ENCODE data around the gene CTNNA3. TPM values are rescaled to one million over a fixed set of nuclear protein-coding genes. Genes with fewer than 3 reads are reported as not detected.

CTNNA3 gene
- total and polyA plus RNA-seq, 2 donors (not counting 3 experiments of a cell fraction or from before 2014, with no cell fraction given), result not detected

- no peak for TF ChIP-seq GATA2 (IDR thresholded peaks at IDR 0.05; ENCODE audit: insufficient read depth, insufficient read length, low read depth, low read length)
- no peak for TF ChIP-seq EZH2 (IDR thresholded peaks at IDR 0.05; ENCODE audit: borderline replicate concordance, low read depth, low read length, severe bottlenecking)
- no peak for TF ChIP-seq FOS (IDR thresholded peaks at IDR 0.05; ENCODE audit: borderline replicate concordance, insufficient read depth, low read length)
- no peak for TF ChIP-seq POLR2AphosphoS5 (IDR thresholded peaks at IDR 0.05; ENCODE audit: insufficient read depth, low read depth, low read length)
- TF ChIP-seq JUN (IDR thresholded peaks at IDR 0.05; ENCODE audit: borderline replicate concordance, insufficient read depth, insufficient read length, low read depth), result no peak
- TF ChIP-seq POLR2A (IDR thresholded peaks at IDR 0.05; ENCODE audit: low read depth, low read length), result no peak
- TF ChIP-seq MAX (IDR thresholded peaks at IDR 0.05; ENCODE audit: insufficient read depth, insufficient read length), result no peak
- TF ChIP-seq MYC (IDR thresholded peaks at IDR 0.05; ENCODE audit: low read depth, low read length), result no peak
- TF ChIP-seq, protein P1, sequence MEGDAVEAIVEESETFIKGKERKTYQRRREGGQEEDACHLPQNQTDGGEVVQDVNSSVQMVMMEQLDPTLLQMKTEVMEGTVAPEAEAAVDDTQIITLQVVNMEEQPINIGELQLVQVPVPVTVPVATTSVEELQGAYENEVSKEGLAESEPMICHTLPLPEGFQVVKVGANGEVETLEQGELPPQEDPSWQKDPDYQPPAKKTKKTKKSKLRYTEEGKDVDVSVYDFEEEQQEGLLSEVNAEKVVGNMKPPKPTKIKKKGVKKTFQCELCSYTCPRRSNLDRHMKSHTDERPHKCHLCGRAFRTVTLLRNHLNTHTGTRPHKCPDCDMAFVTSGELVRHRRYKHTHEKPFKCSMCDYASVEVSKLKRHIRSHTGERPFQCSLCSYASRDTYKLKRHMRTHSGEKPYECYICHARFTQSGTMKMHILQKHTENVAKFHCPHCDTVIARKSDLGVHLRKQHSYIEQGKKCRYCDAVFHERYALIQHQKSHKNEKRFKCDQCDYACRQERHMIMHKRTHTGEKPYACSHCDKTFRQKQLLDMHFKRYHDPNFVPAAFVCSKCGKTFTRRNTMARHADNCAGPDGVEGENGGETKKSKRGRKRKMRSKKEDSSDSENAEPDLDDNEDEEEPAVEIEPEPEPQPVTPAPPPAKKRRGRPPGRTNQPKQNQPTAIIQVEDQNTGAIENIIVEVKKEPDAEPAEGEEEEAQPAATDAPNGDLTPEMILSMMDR (IDR thresholded peaks at IDR 0.05; ENCODE audit: extremely low read depth in 1 of 2, insufficient read depth in 1 of 2, low read depth in 1 of 2, low read length in 2 of 2), result no peak
- Histone ChIP-seq H3K36me3 (ENCODE audit: control insufficient read depth in 2 of 2, extremely low read depth in 1 of 2, insufficient read depth in 2 of 2, low read length in 2 of 2) (no peaks in the 10 kb centered on the region), H3K9ac (replicated peaks; ENCODE audit: extremely low read depth, insufficient read depth, low read length) (no peak overlapping the region), H4K20me1 (replicated peaks; ENCODE audit: control insufficient read depth, extremely low read depth, insufficient read depth, low read length) (no peaks in the 10 kb centered on the region), H3K4me3 (replicated peaks in 1 of 3; ENCODE audit: insufficient read depth in 1 of 3, low read depth in 1 of 3, low read length in 3 of 3) (no peak overlapping the region), H3K27me3 (ENCODE audit: control insufficient read depth in 2 of 2, insufficient read depth in 2 of 2, low read length in 2 of 2) (no peaks in the 10 kb centered on the region), H3K79me2 (ENCODE audit: control insufficient read depth, insufficient read depth, low read length) (no peaks in the 10 kb centered on the region), H2AFZ (ENCODE audit: low read depth, low read length) (no peak overlapping the region), H3K4me2 (ENCODE audit: insufficient read depth, low read length) (no peak overlapping the region), H3K9me1 (replicated peaks; ENCODE audit: control insufficient read depth, extremely low read depth, insufficient read depth, low read length) (no peaks in the 10 kb centered on the region), H3K27ac (ENCODE audit: insufficient read depth, low read depth, low read length) (no peak overlapping the region), H3K9me3 (replicated peaks; ENCODE audit: control insufficient read depth, insufficient read depth, low read length) (no peaks in the 10 kb centered on the region), H3K4me1 (ENCODE audit: control insufficient read depth, extremely low read depth, insufficient read depth, low read length) (no peaks in the 10 kb centered on the region)
- intact Hi-C loops (cut with micrococcal nuclease) (no loop called here), dilution Hi-C loops (cut with MboI; ENCODE audit: extremely low pct_ligation_motif_present, low sequenced_read_pairs) (no loop called here)
- DNase-seq (ENCODE audit: low read depth, low spot score) (no peak), FAIRE-seq (no peak)
- CTCF ChIA-PET, result interaction anchor here (0.6 kb wide), 1 partner anchor 149 kb away, joined by 3 read pairs; no protein-coding TSS in a partner anchor
- POLR2A ChIA-PET, result no interaction called here
- BruUV-seq (replicated peaks), result no TSS peak
Observed at GRCh38 chr10:67630904-67631303, 65.1 kb downstream of the CTNNA3 start.
